ENCODE data around the gene SIPA1L2.

SIPA1L2 gene

DNA sequence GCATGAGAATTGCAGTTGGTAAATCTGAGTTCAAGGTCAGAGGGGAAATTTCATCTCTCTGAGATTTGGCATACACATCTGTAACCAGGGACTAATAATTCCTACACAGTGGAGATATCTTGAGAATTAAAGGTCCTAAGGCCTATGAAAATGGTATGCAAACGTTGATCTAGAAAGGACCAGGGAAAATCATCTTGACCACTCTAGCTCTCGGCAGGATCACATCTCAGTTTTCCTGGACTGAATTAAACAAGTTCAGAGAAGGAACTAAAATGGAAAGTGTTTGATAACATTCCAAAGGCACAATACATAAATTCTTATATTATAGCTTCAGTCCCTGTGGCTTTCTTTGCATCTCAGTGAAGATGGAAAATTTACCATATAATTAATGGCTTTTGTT is 28.5 kb upstream of the SIPA1L2 start:
- no peak overlapping the region for H3K27ac Mint-ChIP-seq
- H3K9me3 Mint-ChIP-seq, result no peaks in the 10 kb centered on the region

DNA sequence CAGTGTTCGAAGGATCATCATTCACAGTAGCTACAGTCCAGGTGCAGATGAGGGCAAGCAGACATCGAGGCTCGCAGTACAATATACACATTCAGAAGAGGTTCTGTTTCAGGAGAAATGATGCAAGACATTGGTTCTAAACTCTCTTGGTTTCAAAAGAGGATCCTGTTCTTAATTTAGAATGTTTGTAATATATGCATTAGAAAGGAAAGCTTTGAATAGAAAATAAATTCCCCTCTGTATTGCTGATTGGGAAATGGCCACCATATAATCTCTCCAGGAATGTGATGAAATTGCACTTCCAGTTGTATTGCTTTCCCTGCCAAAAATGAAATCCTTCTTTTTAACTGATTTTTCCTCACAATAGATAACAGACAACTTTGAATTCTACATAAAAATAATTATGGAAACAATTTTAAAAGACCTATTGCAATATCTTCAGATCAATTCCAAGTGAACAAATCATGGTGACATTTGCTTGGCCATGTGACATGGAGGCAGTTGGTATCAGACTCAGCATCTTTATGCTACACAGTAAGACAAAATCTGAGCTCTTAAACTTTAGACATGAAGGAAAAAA is 27.6 kb upstream of the SIPA1L2 start:
- Mint-ChIP-seq H3K4me3 (no peak overlapping the region), H3K9me3 (no peaks in the 10 kb centered on the region), H3K4me1 (no peaks in the 10 kb centered on the region), H3K27ac (no peak overlapping the region), H3K36me3 (no peaks in the 10 kb centered on the region), H3K27me3 (peaks cover 14% of the 10 kb centered on the region)
- CTCF ChIA-PET, result no interaction called here
- DNase-seq, result no peak

More for the DNA sequence above, 28.5 kb upstream of the SIPA1L2 start:
- Mint-ChIP-seq H3K4me3 (no peak overlapping the region), H3K36me3 (no peaks in the 10 kb centered on the region), H3K4me1 (no peaks in the 10 kb centered on the region), H3K27me3 (peaks cover 14% of the 10 kb centered on the region)
- no peak for DNase-seq
- CTCF ChIA-PET, result no interaction called here

DNA sequence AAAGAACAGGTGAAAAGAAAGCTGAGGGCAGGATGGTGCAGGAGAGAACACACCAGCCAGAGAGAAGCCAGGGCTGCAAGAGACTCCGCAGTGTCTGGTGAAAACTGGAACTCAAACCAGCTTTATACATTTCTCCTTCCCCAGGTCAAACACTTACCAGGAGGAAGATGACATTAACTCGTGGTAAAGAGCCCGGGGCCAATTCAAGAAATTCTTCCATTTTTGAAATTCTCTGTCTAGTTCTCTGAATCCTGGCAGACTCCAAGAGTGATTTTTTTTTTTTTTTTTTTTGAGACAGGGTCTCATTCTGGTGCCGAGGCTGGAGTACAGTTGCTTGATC is 25.8 kb upstream of the SIPA1L2 start:
- no peak overlapping the region for H3K4me3 Mint-ChIP-seq
- CTCF ChIA-PET, result no interaction called here
- H3K9me3 Mint-ChIP-seq, result no peaks in the 10 kb centered on the region
- no peak overlapping the region for H3K27ac Mint-ChIP-seq
- peaks cover 17% of the 10 kb centered on the region for H3K27me3 Mint-ChIP-seq
- no peaks in the 10 kb centered on the region for H3K36me3 Mint-ChIP-seq
- DNase-seq, result no peak
- H3K4me1 Mint-ChIP-seq, result no peaks in the 10 kb centered on the region

DNA sequence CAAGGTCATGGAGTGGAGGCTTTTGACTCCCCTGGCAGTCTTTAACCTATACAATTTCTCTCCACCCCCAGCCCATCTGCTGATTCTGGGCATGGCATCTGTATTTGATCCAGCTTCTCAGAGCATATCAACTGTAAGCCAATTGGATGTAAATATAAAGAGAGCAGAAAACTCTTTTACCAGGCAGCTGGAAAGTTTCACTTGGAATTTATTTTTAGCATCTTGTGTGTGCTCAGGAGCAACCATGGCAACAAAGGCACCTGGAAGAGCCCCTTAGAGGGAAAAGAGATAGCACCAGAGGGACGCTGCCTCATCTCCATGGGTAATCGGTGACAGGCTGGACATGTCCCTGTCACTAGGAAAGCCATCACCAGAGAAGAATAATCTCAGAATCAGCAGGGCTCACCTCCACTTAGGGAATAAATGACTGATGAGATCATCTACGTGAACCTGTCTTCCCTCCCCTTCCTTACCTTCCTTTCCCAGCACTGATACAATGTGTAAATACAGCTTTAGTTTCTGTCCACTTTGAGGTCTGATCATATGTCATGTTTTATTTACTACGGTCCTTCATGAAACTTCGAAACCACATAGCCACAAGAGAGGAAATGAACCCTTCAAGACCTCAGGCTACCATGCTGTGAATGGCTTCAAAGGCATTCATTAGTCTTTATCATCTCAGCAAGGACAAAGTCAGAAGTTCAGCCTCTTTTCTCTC is 25.3 kb upstream of the SIPA1L2 start:
- Mint-ChIP-seq H3K4me3 (no peak overlapping the region), H3K9me3 (no peaks in the 10 kb centered on the region), H3K36me3 (no peaks in the 10 kb centered on the region), H3K4me1 (no peaks in the 10 kb centered on the region), H3K27me3 (peaks cover 20% of the 10 kb centered on the region), H3K27ac (no peak overlapping the region)
- DNase-seq, result no peak
- CTCF ChIA-PET, result no interaction called here

DNA sequence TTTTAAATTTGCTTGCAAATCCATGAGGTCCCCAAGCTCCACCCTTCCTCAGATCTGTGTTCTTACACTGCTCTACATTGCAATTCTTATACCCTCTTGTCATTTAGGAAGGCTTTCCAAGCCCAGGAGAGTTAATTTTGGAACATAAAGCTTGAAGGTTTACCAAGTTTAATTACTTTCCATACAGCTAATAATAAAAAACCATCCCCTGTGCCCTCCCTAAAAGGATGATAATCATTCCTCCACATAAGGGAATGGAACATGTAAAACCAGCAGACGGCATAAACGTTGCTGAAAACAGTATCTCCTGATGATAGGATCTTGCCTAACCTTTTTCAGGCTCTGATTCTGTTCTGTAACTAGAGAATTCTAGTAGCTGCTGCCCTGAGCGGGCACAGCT is 23.9 kb upstream of the SIPA1L2 start:
- H3K4me1 Mint-ChIP-seq, result no peaks in the 10 kb centered on the region
- H3K4me3 Mint-ChIP-seq, result no peak overlapping the region
- H3K27me3 Mint-ChIP-seq, result peaks cover 21% of the 10 kb centered on the region
- no peak overlapping the region for H3K27ac Mint-ChIP-seq
- CTCF ChIA-PET, result no interaction called here
- no peaks in the 10 kb centered on the region for H3K9me3 Mint-ChIP-seq
- DNase-seq, result no peak
- no peaks in the 10 kb centered on the region for H3K36me3 Mint-ChIP-seq

DNA sequence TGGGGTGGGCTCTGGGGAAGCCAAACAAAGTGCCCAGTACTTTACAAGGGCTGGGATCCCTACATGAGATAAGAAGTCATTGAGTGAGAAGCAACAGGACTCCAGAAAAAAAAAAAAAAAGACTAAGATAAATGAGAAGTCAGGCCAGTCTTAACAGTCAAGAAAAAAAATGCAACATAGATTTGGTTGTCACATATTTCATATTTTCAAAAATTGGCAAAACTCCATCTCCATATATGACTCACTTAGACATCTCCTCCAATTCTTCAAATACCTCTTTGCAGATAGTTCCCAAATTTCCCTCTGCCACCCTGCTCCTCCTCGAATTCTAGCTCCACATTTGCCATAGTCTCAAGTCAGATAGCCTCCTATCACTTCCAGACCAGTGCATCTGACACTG is 20.9 kb upstream of the SIPA1L2 start:
- H3K27ac Mint-ChIP-seq, result no peak overlapping the region
- H3K36me3 Mint-ChIP-seq, result no peaks in the 10 kb centered on the region
- no peaks in the 10 kb centered on the region for H3K4me1 Mint-ChIP-seq
- H3K4me3 Mint-ChIP-seq, result no peak overlapping the region
- H3K9me3 Mint-ChIP-seq, result no peaks in the 10 kb centered on the region
- CTCF ChIA-PET, result no interaction called here
- DNase-seq, result no peak
- H3K27me3 Mint-ChIP-seq, result peaks cover 25% of the 10 kb centered on the region

DNA sequence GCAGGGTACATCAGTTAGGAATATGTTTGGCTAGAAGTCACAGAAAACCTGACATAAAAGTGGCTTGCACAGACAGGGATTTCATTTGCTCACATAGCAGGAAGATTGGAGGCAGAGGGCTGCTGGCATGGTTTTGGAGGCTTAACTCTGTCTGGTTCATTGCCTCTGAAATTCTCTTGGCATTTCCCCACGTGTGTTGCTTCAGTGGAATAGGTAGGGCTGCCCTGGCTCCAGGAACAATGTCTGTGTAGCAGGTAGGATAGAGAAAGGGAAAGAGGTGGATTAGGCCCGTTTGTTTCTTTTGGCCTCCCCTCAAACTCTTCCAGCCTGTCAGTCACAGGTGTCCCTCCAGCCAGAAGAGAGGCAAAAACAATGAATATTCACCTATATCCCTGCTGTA is 20.5 kb upstream of the SIPA1L2 start:
- CTCF ChIA-PET, result no interaction called here

DNA sequence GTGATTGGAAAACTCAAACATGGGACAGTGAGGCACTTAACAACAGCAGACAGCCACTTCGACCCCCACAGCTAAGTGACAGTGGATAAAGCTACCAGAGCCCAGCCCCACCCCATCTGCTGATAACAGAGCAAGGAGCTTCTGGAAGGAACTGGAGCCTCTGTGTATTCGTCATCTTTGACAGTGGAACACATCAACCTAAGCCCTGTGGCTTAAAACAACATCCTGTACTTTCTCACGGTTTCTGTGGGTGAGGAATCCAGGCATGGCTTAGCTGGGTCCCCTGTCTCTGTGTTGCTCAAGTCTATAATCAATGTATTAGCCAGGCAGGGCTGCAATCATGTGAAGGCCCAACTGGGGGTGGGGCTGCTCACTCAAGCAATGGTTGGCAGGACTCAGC is 18.4 kb upstream of the SIPA1L2 start:
- DNase-seq, result no peak
- H3K9me3 Mint-ChIP-seq, result no peaks in the 10 kb centered on the region
- H3K27me3 Mint-ChIP-seq, result peaks cover 21% of the 10 kb centered on the region
- no peaks in the 10 kb centered on the region for H3K4me1 Mint-ChIP-seq
- no peaks in the 10 kb centered on the region for H3K36me3 Mint-ChIP-seq
- CTCF ChIA-PET, result interaction anchor here (1.0 kb wide), 1 partner anchor 376 kb away, joined by 4 read pairs; no protein-coding TSS in a partner anchor
- H3K4me3 Mint-ChIP-seq, result no peak overlapping the region
- no peak overlapping the region for H3K27ac Mint-ChIP-seq

More for the DNA sequence above, 20.5 kb upstream of the SIPA1L2 start:
- H3K4me3 Mint-ChIP-seq, result no peak overlapping the region
- H3K36me3 Mint-ChIP-seq, result no peaks in the 10 kb centered on the region
- DNase-seq, result no peak
- H3K9me3 Mint-ChIP-seq, result no peaks in the 10 kb centered on the region
- no peak overlapping the region for H3K27ac Mint-ChIP-seq
- no peaks in the 10 kb centered on the region for H3K4me1 Mint-ChIP-seq
- peaks cover 21% of the 10 kb centered on the region for H3K27me3 Mint-ChIP-seq

DNA sequence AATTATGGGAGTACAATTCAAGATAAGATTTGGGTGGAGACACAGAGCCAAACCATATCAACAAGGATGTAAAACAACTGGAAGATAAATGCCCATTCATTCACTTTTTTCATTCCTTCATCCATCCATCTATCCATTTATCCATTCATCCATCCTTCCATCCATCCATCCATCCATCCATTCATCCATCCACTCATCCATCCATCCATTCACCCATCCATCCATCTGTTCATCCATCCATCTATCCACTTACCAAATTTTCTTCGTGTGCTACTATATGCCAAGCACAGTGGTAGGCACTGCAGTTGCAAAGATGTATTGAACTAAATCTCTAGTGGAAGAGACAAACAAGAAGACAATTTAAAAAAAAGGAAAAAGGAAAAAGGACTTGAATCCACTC is 14.3 kb upstream of the SIPA1L2 start:
- Mint-ChIP-seq H3K27ac (no peak overlapping the region), H3K4me1 (no peaks in the 10 kb centered on the region), H3K9me3 (no peaks in the 10 kb centered on the region), H3K27me3 (peaks cover 14% of the 10 kb centered on the region), H3K4me3 (no peak overlapping the region), H3K36me3 (no peaks in the 10 kb centered on the region)
- CTCF ChIA-PET, result no interaction called here
- DNase-seq, result no peak

DNA sequence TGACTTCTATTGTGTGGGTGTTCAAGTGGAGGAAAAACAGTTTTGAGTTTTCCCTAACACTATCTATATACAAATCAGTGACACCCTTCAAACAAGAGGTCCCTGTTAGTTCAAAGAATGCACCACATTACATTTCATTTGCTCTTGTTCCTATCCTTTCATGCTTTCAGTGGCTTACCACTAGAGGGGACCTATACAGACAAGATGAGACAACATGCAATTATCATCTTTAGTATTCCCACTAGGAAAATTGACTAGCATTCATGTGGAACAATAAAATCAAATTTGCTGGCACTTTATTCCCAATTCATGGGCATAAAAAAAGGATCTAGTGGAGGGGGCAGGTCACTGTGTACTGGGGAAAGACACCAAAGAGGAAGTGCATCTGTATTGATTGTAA is 13.3 kb upstream of the SIPA1L2 start:
- H3K36me3 Mint-ChIP-seq, result no peaks in the 10 kb centered on the region
- no peaks in the 10 kb centered on the region for H3K4me1 Mint-ChIP-seq
- DNase-seq, result no peak
- no peaks in the 10 kb centered on the region for H3K9me3 Mint-ChIP-seq
- H3K27me3 Mint-ChIP-seq, result peaks cover 8% of the 10 kb centered on the region
- CTCF ChIA-PET, result no interaction called here
- H3K4me3 Mint-ChIP-seq, result no peak overlapping the region
- H3K27ac Mint-ChIP-seq, result no peak overlapping the region

DNA sequence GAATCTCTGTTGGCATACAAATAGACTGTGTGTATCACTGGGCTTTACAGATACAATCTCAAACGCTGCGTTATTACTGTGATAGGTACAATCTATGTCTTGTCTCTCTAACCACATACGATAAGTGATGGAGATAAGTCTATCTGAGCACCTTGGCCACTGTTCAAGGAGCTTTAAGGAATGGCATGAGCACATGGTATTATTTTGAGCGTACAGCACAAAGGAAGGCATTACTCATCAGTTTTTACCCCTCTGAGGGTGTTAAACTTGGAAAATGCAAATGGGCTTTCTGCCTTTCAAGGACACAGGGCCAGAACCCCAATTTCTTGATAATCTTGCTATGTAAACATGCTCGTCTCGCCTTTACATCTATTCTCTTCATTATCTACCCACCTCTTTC is 11.6 kb upstream of the SIPA1L2 start:
- H3K4me3 Mint-ChIP-seq, result no peak overlapping the region
- no peaks in the 10 kb centered on the region for H3K36me3 Mint-ChIP-seq
- DNase-seq, result no peak
- no peaks in the 10 kb centered on the region for H3K9me3 Mint-ChIP-seq
- peaks cover 4% of the 10 kb centered on the region for H3K27me3 Mint-ChIP-seq
- no peak overlapping the region for H3K27ac Mint-ChIP-seq
- H3K4me1 Mint-ChIP-seq, result no peaks in the 10 kb centered on the region
- CTCF ChIA-PET, result no interaction called here

DNA sequence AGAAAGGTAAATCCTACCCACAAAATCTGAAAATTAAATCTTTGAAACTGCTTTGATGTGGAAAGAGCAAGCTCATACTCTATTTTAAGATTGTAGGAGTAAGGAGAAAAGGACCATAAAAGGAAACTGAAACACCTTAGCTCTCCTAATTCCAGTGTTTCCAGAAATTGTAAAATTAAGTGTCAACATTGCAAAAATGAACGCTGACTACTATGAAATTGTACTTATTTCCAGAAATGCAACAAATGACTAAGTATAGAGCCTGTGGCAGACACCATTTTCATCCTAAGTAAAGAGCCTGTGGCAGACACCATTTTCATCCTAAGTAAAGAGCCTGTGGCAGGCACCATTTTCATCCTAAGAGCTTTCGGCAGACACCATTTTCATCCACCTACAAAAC is 6.9 kb upstream of the SIPA1L2 start:
- Mint-ChIP-seq H3K4me3 (no peak overlapping the region), H3K9me3 (no peaks in the 10 kb centered on the region), H3K36me3 (no peaks in the 10 kb centered on the region), H3K4me1 (no peaks in the 10 kb centered on the region), H3K27me3 (peaks cover 23% of the 10 kb centered on the region), H3K27ac (no peak overlapping the region)
- DNase-seq, result no peak
- CTCF ChIA-PET, result interaction anchor here (0.6 to 1.4 kb wide), 3 partner anchors 157 to 387 kb away, joined by 3 to 4 read pairs (median 3); no protein-coding TSS in a partner anchor

DNA sequence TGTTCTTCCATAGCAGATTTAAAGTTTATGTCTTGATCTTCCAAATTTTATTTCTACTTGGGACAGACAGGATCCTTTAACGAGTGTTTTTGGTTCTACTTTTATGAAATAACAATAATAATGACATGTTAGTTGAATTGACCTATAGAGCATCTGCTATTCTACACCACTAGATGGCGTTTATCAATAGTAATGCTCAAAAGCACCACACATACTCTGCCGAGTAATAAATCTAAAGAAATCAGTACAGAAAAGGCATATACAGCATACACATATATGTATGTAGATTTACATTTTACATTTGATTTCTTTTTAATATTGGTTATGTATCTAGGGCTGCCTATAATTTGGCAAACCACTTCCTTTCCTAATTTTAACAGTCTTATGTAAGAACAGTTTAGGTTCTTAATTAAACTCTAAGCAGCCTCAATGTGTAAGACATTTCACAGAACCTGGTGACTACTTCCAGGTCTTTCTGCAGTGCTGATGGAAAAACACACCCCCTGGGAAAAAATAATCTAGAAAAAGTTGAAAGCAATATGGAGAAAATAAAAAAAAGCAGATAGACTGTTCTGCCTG is 5.9 kb upstream of the SIPA1L2 start:
- CTCF ChIA-PET, result interaction anchor here (0.7 kb wide), 1 partner anchor 388 kb away, joined by 3 read pairs; no protein-coding TSS in a partner anchor
- no peak for DNase-seq
- Mint-ChIP-seq H3K9me3 (no peaks in the 10 kb centered on the region), H3K27me3 (peaks cover 28% of the 10 kb centered on the region), H3K4me1 (peaks cover 7% of the 10 kb centered on the region), H3K36me3 (no peaks in the 10 kb centered on the region), H3K27ac (no peak overlapping the region), H3K4me3 (no peak overlapping the region)

DNA sequence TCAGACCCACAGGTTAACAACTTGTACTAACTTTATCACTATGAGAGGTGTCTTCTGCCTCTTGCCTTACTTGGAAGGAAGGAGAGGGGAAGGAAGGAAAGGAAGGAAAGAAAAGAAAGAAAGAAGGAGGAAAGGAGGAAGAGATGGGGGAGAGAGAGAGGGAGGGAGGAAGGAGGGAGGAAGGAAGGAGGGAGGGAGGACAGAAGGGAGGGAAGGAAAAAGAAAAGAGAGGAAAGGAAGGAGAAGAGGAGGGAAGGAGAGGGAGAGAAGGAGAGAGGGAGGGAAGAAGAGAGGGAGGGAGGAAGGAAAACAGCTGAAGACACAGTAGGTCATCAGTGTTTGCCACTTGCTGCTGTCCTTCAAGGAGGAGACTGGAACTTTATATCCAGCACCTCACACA is 5.3 kb upstream of the SIPA1L2 start:
- CTCF ChIA-PET, result interaction anchor here (0.6 to 0.9 kb wide), 3 partner anchors 128 to 477 kb away, joined by 3 read pairs; no protein-coding TSS in a partner anchor

DNA sequence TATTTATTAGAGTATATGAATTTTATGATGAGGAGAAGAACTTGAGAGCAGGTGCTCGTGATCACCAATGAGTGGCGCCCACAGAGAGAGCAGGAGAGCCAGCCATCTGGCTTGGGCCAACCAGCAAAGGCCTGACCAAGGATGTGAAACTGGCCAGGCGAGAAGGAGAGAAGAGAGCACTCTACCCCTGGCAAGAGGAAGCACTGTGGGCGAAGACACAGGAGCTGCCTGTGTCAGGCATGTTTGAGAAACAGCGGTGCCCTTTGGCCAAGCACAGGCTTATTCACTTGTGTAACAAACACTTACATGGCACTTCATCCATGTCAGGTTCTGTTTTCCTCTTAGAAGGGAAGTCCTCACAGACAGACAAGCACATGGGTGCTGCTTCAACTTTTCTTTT is 4.2 kb upstream of the SIPA1L2 start:
- Mint-ChIP-seq H3K27ac (no peak overlapping the region), H3K36me3 (no peaks in the 10 kb centered on the region), H3K4me3 (no peak overlapping the region), H3K4me1 (peaks cover 14% of the 10 kb centered on the region), H3K9me3 (no peaks in the 10 kb centered on the region), H3K27me3 (peaks cover 45% of the 10 kb centered on the region)
- CTCF ChIA-PET, result interaction anchor here (1.0 to 1.5 kb wide), 2 partner anchors 160 to 542 kb away, joined by 3 read pairs; no protein-coding TSS in a partner anchor
- DNase-seq, result no peak

More for the DNA sequence above, 5.3 kb upstream of the SIPA1L2 start:
- DNase-seq, result no peak
- peaks cover 34% of the 10 kb centered on the region for H3K27me3 Mint-ChIP-seq
- H3K4me1 Mint-ChIP-seq, result peaks cover 10% of the 10 kb centered on the region
- H3K27ac Mint-ChIP-seq, result no peak overlapping the region
- no peaks in the 10 kb centered on the region for H3K36me3 Mint-ChIP-seq
- H3K9me3 Mint-ChIP-seq, result no peaks in the 10 kb centered on the region
- H3K4me3 Mint-ChIP-seq, result no peak overlapping the region

Measured in activated naive CD4-positive, alpha-beta T cell treated with anti-CD3 and anti-CD28 coated beads, Interleukin-2, amount 10 ng/mL, durations not matched to agents 7 days and 5 days (primary cell).